BE2C (cell line): Measurements from ENCODE around the gene NANOGP8.

Source experiments
- DNase-seq: peaks from one replicate; pipeline ENCODE4 v3.0.0-alpha.2; 2020
- H3K27me3 ChIP-seq: fragments of 250-450 bp; sonication (Bioruptor Pico); 2 replicates; pipeline ENCODE4 v1.5.1; 2020; ENCODE audit warnings: mild to moderate bottlenecking
- H3K36me3 ChIP-seq: fragments of 250-450 bp; sonication (Bioruptor Pico); 2 replicates; pipeline ENCODE4 v1.5.1; 2020; ENCODE audit warnings: mild to moderate bottlenecking
- H3K4me1 ChIP-seq: fragments of 250-450 bp; sonication (Bioruptor Pico); 2 replicates; pipeline ENCODE4 v1.5.1; 2020
- H3K4me3 ChIP-seq: 2 replicates; pipeline ENCODE4 v1.5.1; 2011; ENCODE audit warnings: low read depth, low read length
- H3K9me3 ChIP-seq: fragments of 250-450 bp; sonication (Bioruptor Pico); 2 replicates; pipeline ENCODE4 v1.5.1; 2020
- CTCF ChIP-seq: IDR thresholded peaks from 2 replicates; pipeline ENCODE4 v1.5.1; 2012; ENCODE audit warnings: mild to moderate bottlenecking, low read depth, low read length

The NANOGP8 gene

GRCh38 chr15:35104526-35105147 lies 19.5 kb upstream of the NANOGP8 start:
- Histone ChIP-seq H3K4me3 (no peak overlapping the region), H3K4me1 (peaks cover 5% of the 10 kb centered on the region; the same call in 1 of the 2 replicates), H3K27me3 (no peaks in the 10 kb centered on the region), H3K9me3 (no peaks in the 10 kb centered on the region), H3K36me3 (no peaks in the 10 kb centered on the region)
- DNase-seq: no peak
- no peak for TF ChIP-seq CTCF

- Histone ChIP-seq H3K4me1 (peaks cover 5% of the 10 kb centered on the region; the same call in 1 of the 2 replicates), H3K4me3 (no peak overlapping the region), H3K9me3 (no peaks in the 10 kb centered on the region), H3K27me3 (no peaks in the 10 kb centered on the region), H3K36me3 (no peaks in the 10 kb centered on the region)
- DNase-seq: no peak
- TF ChIP-seq CTCF: no peak
These were observed 17.1 kb upstream of the NANOGP8 start for GRCh38 chr15:35102186-35102585.

GRCh38 chr15:35101335-35101734 lies 16.2 kb upstream of the NANOGP8 start:
- H3K4me3 ChIP-seq: no peak overlapping the region
- no peaks in the 10 kb centered on the region for H3K9me3 ChIP-seq
- no peak for TF ChIP-seq CTCF
- H3K27me3 ChIP-seq: no peaks in the 10 kb centered on the region
- DNase-seq: no peak
- H3K36me3 ChIP-seq: no peaks in the 10 kb centered on the region
- peaks cover 5% of the 10 kb centered on the region; the same call in 1 of the 2 replicates for H3K4me1 ChIP-seq

GRCh38 chr15:35098737-35099136 lies 13.6 kb upstream of the NANOGP8 start:
- Histone ChIP-seq H3K27me3 (no peaks in the 10 kb centered on the region), H3K36me3 (no peaks in the 10 kb centered on the region), H3K9me3 (no peaks in the 10 kb centered on the region), H3K4me3 (no peak overlapping the region), H3K4me1 (peaks cover 2% of the 10 kb centered on the region; the same call in 1 of the 2 replicates)
- TF ChIP-seq CTCF: no peak
- DNase-seq: no peak

GRCh38 chr15:35095941-35096340 lies 10.8 kb upstream of the NANOGP8 start:
- peaks cover 2% of the 10 kb centered on the region; the same call in 1 of the 2 replicates for H3K4me1 ChIP-seq
- TF ChIP-seq CTCF: no peak
- no peak for DNase-seq
- no peaks in the 10 kb centered on the region; the same call in 1 of the 2 replicates for H3K36me3 ChIP-seq
- H3K4me3 ChIP-seq: no peak overlapping the region
- no peaks in the 10 kb centered on the region for H3K9me3 ChIP-seq
- H3K27me3 ChIP-seq: no peaks in the 10 kb centered on the region

- no peaks in the 10 kb centered on the region for H3K27me3 ChIP-seq
- no peak overlapping the region for H3K4me3 ChIP-seq
- H3K9me3 ChIP-seq: no peaks in the 10 kb centered on the region
- no peaks in the 10 kb centered on the region; the same call in 1 of the 2 replicates for H3K36me3 ChIP-seq
- H3K4me1 ChIP-seq: peaks cover 5% of the 10 kb centered on the region; the same call in 1 of the 2 replicates
- TF ChIP-seq CTCF: no peak
- DNase-seq: no peak
These were observed 7.8 kb upstream of the NANOGP8 start for GRCh38 chr15:35092846-35093245.
